ENCODE results near the gene FTH1.
"Not testable (repeated sequence)": the region's sequence is repeated elsewhere in the genome, so short reads cannot be mapped to it uniquely, and the experiment has no call there.

FTH1 gene

DNA sequence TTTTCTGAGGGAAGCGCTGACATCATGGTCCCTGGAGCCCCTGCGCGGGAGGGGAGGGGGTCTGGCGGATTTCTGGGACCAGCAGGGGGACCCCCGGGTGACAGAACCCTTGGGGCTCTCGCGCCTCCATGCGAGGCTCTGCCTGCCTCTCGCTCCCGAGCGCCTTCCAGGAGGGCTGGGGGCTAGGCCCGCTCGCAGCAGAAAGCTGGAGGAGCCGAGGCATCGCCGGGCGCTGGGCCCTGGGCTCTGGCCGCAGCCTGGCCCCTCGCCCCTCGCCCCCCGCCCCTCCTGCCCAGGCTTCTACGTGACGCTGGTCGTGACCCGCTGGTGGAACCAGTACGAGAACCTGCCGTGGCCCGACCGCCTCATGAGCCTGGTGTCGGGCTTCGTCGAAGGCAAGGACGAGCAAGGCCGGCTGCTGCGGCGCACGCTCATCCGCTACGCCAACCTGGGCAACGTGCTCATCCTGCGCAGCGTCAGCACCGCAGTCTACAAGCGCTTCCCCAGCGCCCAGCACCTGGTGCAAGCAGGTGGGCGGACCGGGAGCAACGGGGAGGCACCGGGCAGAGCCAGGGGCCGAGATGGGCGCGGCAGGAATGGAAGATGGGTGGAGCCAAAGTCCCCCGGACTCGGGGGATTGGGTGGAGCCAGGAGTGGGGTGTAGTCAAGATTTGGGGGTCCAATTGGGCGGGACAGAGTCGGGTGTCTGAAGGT, 11.9 kb downstream of the FTH1 start:
- TF ChIP-seq ZFX (IDR thresholded peaks at IDR 0.05; ENCODE audit: borderline replicate concordance), result no peak
- TF ChIP-seq, protein P1, sequence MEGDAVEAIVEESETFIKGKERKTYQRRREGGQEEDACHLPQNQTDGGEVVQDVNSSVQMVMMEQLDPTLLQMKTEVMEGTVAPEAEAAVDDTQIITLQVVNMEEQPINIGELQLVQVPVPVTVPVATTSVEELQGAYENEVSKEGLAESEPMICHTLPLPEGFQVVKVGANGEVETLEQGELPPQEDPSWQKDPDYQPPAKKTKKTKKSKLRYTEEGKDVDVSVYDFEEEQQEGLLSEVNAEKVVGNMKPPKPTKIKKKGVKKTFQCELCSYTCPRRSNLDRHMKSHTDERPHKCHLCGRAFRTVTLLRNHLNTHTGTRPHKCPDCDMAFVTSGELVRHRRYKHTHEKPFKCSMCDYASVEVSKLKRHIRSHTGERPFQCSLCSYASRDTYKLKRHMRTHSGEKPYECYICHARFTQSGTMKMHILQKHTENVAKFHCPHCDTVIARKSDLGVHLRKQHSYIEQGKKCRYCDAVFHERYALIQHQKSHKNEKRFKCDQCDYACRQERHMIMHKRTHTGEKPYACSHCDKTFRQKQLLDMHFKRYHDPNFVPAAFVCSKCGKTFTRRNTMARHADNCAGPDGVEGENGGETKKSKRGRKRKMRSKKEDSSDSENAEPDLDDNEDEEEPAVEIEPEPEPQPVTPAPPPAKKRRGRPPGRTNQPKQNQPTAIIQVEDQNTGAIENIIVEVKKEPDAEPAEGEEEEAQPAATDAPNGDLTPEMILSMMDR (IDR thresholded peaks at IDR 0.05), result no peak
- no peak overlapping the region for H3K27ac ChIP-seq

DNA sequence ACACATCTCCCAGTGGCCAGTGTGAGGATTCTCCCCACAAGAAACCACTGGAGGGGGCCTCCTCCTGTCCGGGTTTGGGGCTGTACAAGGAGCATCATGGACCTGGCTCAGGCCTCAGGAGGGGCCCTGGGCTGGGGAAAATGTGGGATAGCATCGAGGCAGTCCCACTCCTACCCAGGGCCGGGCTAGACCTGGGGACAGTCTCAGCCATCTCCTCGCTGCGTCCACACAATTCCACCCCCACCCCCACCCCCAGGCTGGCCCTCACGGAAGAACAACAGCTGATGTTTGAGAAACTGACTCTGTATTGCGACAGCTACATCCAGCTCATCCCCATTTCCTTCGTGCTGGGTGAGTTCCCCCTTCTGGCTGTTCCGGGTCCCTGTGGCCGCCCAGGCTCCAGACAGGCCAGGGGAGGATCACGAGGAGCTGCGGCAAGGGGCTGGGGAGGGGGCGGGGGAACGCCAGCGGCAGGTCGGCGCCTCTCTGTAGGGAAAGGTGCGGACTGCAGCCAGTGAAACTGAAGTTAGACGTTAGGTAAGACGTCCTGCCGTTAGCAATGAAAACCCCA, 12.5 kb downstream of the FTH1 start:
- no peak overlapping the region for H3K27ac ChIP-seq

DNA sequence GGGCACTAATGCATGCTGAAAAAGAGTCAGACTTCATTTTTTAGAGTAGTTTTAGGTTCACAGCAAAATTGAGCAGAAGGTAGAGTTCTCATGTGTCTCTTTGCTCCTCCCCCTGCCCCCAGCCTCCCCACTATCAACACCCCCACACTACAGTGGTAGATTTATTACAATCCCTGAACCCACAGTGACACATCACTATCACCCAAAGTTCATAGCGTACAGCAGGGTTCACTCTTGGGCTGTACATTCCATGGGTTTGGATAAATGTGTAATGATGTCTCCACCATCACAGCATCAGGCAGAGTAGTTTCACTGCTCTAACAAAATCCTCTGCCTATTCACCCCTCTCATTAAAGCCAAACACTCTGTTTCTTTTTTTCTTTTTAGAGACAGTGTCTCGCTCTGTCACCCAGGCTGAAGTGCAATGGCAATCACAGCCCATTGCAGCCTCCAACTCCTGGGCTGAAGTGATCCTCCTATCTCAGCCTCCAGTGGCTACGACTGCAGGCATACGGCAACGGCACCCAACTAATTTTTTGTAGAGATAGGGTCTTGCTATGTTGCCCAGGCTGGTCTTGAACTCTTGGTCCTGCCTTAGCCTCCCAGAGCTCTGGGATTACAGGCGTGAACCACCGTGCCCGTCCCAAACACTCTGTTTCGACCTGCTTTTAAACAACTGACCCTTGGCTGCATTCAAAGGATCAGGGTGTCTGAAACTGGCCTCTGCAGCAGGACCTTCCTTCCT, 13.2 kb downstream of the FTH1 start:
- H3K27ac ChIP-seq, result no peak overlapping the region
- TF ChIP-seq, protein P1 (IDR thresholded peaks at IDR 0.05), result no peak
- TF ChIP-seq ZFX (IDR thresholded peaks at IDR 0.05; ENCODE audit: borderline replicate concordance), result no peak

More for the DNA sequence above, 12.5 kb downstream of the FTH1 start:
- TF ChIP-seq ZFX (IDR thresholded peaks at IDR 0.05; ENCODE audit: borderline replicate concordance), result no peak
- TF ChIP-seq, protein P1 (IDR thresholded peaks at IDR 0.05), result no peak

DNA sequence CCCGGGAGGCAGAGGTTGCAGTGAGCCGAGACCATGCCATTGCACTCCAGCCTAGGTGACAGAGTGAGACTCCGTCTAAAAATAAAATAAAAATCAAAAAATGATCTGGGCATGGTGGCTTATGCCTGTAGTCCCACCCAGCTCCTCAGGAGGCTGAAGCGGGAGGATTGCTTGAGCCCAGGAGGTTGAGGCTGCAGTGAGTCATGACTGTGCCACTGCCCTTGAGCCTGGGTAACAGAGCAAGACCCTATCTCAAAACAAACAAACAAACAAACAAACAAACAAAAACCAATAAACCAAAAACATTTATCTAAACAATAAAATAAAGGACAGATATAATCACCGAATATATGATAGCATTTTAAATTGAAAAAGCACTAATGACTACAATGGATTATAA, 13.8 kb downstream of the FTH1 start:
- H3K27ac ChIP-seq, result not testable (repeated sequence)

DNA sequence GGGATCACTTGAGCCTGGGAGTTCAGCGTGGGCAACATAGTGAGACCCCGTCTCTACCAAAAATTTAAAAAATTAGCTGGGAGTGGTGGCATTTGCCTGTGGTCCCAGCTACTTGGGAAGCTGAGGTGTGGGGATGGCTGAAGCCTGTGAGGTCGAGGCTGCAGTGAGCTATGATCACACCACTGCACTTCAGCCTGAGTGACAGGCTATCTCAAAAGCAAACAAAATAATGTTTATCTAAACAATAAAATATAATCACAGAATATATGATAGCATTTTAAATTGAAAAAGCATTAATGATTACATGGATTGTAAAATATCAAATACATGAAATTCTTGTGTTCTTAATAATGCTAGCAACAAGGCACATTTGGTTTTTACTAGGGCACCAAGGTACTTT, 14.6 kb downstream of the FTH1 start:
- H3K27ac ChIP-seq, result no peak overlapping the region
- TF ChIP-seq ZFX (IDR thresholded peaks at IDR 0.05; ENCODE audit: borderline replicate concordance), result no peak
- TF ChIP-seq, protein P1 (IDR thresholded peaks at IDR 0.05), result no peak

DNA sequence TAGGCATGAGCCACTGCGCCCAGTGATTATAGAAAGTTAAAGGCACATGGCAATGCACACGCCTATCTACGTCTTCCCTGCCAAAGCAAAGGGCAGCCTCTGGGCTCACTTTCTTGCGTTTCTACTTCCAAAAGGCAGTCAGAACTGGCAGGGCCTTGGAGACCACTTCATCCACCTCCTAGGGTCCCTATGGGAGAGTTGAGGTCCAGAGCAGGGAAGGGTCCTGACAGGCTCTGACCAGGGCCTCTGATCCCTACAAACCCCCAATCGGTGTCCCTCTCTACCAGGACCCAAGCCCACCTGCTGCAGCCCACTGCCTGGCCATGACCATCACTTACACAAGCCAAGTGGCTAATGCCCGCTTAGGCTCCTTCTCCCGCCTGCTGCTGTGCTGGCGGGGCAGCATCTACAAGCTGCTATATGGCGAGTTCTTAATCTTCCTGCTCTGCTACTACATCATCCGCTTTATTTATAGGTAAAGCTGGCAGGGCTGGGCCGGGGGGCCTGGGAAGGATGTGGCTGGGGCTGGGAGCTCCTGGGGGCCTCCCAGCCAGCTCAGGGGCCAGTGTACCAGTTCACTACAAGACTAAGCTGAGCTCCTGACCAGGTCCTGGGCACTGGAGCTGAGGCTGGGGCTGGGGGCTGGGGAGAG, 15.8 kb downstream of the FTH1 start:
- no peak overlapping the region for H3K27ac ChIP-seq
- TF ChIP-seq ZFX (IDR thresholded peaks at IDR 0.05; ENCODE audit: borderline replicate concordance), result no peak
- TF ChIP-seq, protein P1 (IDR thresholded peaks at IDR 0.05), result no peak

DNA sequence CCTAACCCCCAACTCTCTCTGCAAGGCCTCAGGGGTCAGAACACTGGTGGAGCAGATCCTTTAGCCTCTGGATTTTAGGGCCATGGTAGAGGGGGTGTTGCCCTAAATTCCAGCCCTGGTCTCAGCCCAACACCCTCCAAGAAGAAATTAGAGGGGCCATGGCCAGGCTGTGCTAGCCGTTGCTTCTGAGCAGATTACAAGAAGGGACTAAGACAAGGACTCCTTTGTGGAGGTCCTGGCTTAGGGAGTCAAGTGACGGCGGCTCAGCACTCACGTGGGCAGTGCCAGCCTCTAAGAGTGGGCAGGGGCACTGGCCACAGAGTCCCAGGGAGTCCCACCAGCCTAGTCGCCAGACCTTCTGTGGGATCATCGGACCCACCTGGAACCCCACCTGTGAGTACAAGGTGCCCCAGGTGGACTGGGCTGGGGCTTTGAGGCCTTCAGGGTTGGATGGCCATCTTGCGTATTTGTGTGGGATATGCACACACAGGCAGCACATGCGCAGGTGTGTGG, 17.3 kb downstream of the FTH1 start, which contains the start of gene BEST1:
Gene BEST1 (plus strand): TSS at position 317 of the 513 bp plus-strand sequence. CDS start 1,456 bp downstream, outside the sequence.
- H3K27ac ChIP-seq, result peak within 1 kb of the TSS; percentile 69

More for the DNA sequence above, 17.3 kb downstream of the FTH1 start, which contains the start of gene BEST1:
- TF ChIP-seq ZFX (IDR thresholded peaks at IDR 0.05; ENCODE audit: borderline replicate concordance), result no peak
- TF ChIP-seq, protein P1 (IDR thresholded peaks at IDR 0.05), result no peak
